DND-41 (cell line): ENCODE measurements around the gene PABPN1L.

Experiments used
- CTCF ChIP-seq: IDR thresholded peaks from 2 replicates; pipeline ENCODE4 v1.5.1; 2012; ENCODE audit warnings: borderline replicate concordance, low read length, moderate library complexity, mild to moderate bottlenecking; ENCODE audit not compliant: poor library complexity, severe bottlenecking; ENCODE audit errors: extremely low read depth
- EZH2 ChIP-seq: IDR thresholded peaks from 3 replicates; pipeline ENCODE4 v1.6.1; 2012; ENCODE audit warnings: borderline replicate concordance, low read depth, mild to moderate bottlenecking, moderate library complexity, low read length, inconsistent platforms; ENCODE audit not compliant: severe bottlenecking

- no peak for TF ChIP-seq CTCF
- TF ChIP-seq EZH2 = no peak
Measured at GRCh38 chr16:88838566-88838965, 27.9 kb downstream of the PABPN1L start.
